Measurements from ENCODE around the gene NF1.
A peak's percentile ranks its signal among the peaks of the same experiment; 100 is the strongest.
"Not testable (repeated sequence)": the region's sequence is repeated elsewhere in the genome, so short reads cannot be mapped to it uniquely, and the experiment has no call there.

The NF1 gene

GRCh38 chr17:31308372-31309334, 213.9 kb downstream of the NF1 start:
- DNase-seq, result peak; percentile 55

GRCh38 chr17:31309556-31309955, 214.8 kb downstream of the NF1 start:
- peak; percentile 69 for DNase-seq

DNA sequence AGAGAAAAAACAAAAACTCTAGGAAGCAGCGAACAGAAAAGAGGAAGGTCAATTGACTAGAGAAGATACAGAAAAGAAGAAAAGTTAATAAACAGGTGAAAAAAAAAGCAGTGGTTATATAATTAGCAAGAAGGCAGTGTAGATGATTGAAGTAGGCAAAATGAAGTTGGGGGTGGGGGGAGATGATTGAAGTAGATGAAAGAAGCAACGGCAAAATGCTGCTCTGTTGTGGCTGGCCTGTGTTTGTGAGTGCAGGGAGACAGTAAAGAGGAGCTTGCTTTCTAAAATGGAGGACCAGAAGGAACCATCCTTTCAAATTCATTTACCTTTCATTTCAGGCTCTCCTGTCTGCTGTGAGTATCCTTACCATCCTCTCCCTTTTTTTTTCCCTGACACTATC, 215.5 kb downstream of the NF1 start:
- no peak for DNase-seq

- no peak for DNase-seq
Measured at GRCh38 chr17:31310886-31311285, 216.1 kb downstream of the NF1 start.

- DNase-seq, result no peak
Measured at GRCh38 chr17:31311526-31311925, 216.7 kb downstream of the NF1 start.

GRCh38 chr17:31312223-31312622, 217.4 kb downstream of the NF1 start:
- not testable (repeated sequence) for DNase-seq

GRCh38 chr17:31313982-31314781, 219.4 kb downstream of the NF1 start, which contains the start of gene EVI2B:
Gene EVI2B (minus strand): TSS chr17:31314054. CDS start chr17:31305609, 8,445 bp downstream.
- peak; percentile 45 for DNase-seq

DNA sequence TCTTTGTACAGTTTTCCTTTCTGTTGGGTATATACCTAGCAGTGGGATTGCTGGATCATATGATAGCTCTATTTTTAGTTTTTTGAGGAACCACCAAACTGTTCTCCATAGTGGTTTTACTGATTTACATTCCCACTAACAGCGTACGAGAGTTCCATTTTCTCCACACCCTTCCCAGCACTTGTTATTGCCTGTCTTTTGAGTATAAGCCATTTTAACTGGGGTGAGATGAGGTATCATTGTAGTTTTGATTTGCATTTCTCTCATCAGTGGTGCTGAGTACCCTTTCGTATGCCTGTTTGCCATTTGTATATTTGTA, 220.0 kb downstream of the NF1 start:
- no peak for DNase-seq

- no peak for DNase-seq
Measured at GRCh38 chr17:31318298-31318801, 223.6 kb downstream of the NF1 start.

- DNase-seq, result peak; percentile 13
Measured at GRCh38 chr17:31318851-31319661, 224.3 kb downstream of the NF1 start.

DNA sequence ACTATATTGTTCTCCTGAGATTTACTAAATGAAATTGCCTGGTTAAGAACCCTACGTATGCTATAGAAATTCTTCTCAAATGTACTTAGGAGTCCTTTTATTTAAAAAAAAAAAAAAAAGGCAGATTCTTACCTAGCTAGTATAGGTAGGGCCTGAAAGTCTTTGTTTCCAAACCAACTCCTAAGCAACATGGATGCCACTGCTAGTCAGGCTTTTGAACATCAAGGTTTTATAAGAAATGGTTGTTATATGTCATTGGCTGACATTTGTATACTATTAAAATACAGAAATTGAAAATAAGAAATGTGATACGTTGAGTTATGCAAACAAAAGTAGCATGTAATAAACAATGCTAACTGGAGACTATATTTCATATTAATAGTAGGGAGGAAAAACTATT, 225.5 kb downstream of the NF1 start:
- DNase-seq, result no peak

DNA sequence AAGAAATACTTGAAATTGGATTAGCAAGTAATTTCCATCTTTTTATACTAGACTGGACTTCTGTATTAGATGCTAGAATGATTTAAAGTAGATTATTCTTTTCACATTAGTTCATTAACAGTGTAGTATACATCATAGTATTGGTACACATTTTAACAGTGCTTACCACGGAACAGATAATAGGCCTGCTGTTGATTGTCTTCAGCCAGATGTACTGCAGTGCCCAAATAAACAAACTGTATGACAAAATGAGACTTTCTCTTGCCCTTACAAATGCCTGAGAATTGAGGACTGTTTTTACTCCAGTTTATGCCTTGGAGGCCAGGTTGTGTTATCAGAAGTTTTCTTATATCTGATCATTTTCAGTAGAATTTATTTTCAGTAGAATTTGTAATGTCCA, 226.0 kb downstream of the NF1 start:
- DNase-seq, result no peak

- DNase-seq, result peak; percentile 82
Measured at GRCh38 chr17:31321481-31321880, 226.7 kb downstream of the NF1 start, which contains the start of gene EVI2A. Gene EVI2A (minus strand): TSS chr17:31321622. CDS start chr17:31319013, 2,609 bp downstream.

- DNase-seq, result no peak
Measured at GRCh38 chr17:31321966-31322365, 227.2 kb downstream of the NF1 start.

DNA sequence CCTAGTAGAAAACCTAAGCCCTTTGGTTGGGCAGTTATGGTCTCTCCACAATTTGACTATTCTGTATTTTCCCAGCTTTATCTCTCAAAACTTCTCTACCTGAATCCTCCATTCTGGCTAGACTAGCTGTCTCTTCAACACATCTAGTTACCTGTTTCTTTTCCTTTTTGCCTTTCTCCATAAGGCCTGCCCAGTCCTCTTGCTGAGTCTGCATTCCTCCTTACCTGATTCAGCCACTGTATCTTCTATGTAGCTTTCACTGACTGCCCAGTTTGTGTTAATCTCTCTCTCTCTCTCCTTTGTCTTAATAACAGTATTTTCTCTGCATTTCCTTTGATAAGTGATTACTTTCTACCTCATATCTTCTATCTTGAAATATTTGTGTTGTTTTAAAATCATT, 228.8 kb downstream of the NF1 start:
- no peak for DNase-seq

DNA sequence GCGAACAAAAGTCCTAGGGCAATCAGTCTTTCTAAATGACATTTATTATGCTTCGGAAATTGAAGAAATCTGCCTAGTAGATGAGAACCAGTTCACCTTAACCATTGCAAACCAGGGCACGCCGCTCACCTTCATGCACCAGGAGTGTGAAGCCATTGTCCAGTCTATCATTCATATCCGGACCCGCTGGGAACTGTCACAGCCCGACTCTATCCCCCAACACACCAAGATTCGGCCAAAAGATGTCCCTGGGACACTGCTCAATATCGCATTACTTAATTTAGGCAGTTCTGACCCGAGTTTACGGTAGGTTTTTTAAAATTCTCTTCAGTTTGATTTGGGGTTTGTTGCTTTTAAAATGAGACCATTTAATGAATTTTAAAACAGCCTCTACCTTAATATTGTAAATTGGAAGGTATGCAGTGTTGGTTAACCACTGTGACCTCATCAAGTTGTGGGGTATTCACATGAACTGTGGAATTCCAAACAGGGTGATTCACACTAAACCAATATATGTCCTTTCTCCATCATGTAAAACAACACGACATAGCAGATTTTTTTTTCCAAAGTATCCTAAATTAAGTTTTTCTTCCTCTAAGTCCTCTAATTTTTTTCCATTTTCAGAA, 232.9 kb downstream of the NF1 start:
- no peak for DNase-seq

- DNase-seq, result no peak
Measured at GRCh38 chr17:31328160-31328535, 233.4 kb downstream of the NF1 start.

DNA sequence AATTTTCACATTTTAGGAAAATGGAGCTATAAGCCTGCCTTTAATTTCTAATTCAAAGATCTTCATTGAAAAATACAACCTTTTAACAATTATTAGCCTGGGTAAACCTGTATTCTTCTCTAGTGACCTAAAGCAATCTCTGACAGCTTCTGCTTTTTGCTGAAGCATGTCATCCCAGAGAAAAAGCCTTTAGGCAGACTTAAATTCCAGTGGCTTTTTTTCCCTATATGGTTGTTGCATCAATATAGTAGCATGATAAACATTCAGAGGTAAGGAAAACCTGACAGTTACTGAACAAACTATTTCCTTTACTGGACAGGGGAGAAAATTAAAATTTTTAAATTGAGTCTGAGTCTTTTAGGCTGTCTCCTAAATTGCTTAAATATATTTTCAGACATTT, 234.4 kb downstream of the NF1 start:
- no peak for DNase-seq

DNA sequence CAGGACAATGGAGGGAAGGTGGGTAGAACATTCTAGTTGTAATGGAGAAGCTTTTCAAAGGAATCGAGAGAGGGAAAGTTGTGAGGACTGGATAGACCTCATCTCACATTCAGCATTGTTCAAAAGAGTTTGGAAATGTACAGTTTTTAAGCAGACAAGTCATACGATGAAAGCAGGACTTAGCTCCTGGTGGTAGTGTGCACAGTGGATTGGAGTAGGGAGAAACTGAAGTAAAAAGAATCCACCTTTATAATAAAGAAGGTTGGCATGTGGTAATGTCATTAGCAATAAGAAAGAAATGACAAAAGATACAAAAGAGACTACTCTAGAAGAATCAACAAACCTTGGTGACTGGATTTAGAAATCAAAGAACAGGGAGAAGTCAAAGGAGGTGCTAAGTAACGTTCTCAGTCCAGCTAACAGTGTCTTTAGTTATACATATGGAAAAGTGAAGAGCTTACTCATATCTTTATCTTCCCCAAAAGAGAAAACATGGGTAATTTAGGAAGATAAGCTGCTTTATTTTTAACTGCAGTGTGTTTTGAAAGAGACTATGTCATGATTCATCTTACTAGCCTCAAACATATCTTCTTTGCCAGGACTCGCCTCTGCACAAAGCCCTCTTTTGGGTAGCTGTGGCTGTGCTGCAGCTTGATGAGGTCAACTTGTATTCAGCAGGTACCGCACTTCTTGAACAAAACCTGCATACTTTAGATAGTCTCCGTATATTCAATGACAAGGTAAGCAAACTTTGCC, 245.3 kb downstream of the NF1 start:
- DNase-seq, result no peak

DNA sequence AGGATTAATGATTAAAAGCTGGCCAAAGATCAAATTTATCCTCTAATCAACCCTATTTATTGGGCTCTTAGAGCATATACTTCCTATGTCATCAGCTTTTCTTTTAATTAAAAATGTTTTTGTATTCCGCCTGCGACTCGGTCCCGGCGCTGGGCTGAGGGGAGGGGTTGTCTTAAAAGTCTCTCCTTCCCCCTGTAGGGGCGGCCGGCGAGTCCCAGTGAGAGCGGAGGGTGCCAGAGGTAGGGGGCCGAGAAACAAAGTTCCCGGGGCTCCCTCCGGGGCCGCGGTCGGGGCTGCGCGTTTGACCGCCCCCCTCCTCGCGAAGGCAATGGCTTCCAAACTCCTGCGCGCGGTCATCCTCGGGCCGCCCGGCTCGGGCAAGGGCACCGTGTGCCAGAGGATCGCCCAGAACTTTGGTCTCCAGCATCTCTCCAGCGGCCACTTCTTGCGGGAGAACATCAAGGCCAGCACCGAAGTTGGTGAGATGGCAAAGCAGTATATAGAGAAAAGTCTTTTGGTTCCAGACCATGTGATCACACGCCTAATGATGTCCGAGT, 250.5 kb downstream of the NF1 start:
- DNase-seq, result not testable (repeated sequence)

DNA sequence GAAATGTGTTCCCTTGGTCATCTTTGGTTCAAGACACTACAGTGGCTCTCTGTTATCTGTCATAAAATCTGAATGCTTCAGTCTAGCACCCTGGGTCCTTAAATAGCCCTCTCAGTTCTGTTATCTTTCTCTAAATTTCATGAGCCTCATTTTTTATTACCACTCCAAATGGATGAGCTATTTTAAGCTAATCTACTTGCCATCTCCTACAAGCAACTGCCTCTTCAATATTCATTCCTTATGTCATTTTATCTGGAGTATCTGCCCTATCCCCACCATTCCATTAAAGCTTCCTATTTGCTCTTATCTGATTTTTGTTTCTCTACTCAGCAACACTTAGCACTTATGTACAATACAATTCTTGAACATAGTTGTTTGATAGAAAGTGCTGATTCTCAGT, 254.7 kb downstream of the NF1 start:
- DNase-seq, result no peak
